Liver (tissue), 9 donors: ENCODE results near the gene CD82. TPM values are rescaled to one million over a fixed set of nuclear protein-coding genes. Genes with fewer than 3 reads are reported as not detected.

Source experiments
- DNase-seq: peaks from one replicate; pipeline ENCODE4 v3.0.0-alpha.2; 2017; ENCODE audit warnings: low spot score
- H3K27ac ChIP-seq, 2 donors: one replicate each; pipeline ENCODE4 v1.7.0; 2013; ENCODE audit warnings: inconsistent platforms in 2 of 2, low read length in 2 of 2, control low read depth in 1 of 2, low read depth in 1 of 2, mild to moderate bottlenecking in 1 of 2
- H3K27me3 ChIP-seq, 4 donors: one replicate each; pipeline versions ENCODE4 v1.6.1 to v1.7.0; 2013; ENCODE audit warnings: low read length in 3 of 4, inconsistent platforms in 1 of 4, mild to moderate bottlenecking in 1 of 4, moderate library complexity in 1 of 4; ENCODE audit not compliant: control insufficient read depth in 4 of 4, insufficient read depth in 4 of 4
- H3K36me3 ChIP-seq, 4 donors: one replicate each; pipeline versions ENCODE4 v1.6.1 to v1.7.0; 2013; ENCODE audit warnings: low read length in 3 of 4, mild to moderate bottlenecking in 3 of 4, low read depth in 1 of 4, moderate library complexity in 1 of 4; ENCODE audit not compliant: control insufficient read depth in 4 of 4, insufficient read depth in 3 of 4
- H3K4me1 ChIP-seq, 4 donors: one replicate each; pipeline versions ENCODE4 v1.6.1 to v1.7.0; 2013; ENCODE audit warnings: low read length in 3 of 4, mild to moderate bottlenecking in 3 of 4, moderate library complexity in 1 of 4; ENCODE audit not compliant: control insufficient read depth in 4 of 4, insufficient read depth in 4 of 4
- H3K4me3 ChIP-seq, 3 donors: one replicate each; pipeline versions ENCODE4 v1.6.1 to v1.7.0; 2013; ENCODE audit warnings: low read length in 3 of 3, control low read depth in 1 of 3, low read depth in 1 of 3, mild to moderate bottlenecking in 1 of 3
- H3K9ac ChIP-seq, 2 donors: one replicate each; pipeline ENCODE4 v1.7.0; 2013; ENCODE audit warnings: low read length in 2 of 2, mild to moderate bottlenecking in 2 of 2, moderate library complexity in 2 of 2, control low read depth in 1 of 2, low read depth in 1 of 2
- H3K9me3 ChIP-seq, 4 donors: one replicate each; pipeline versions ENCODE4 v1.6.1 to v1.7.0; 2013; ENCODE audit warnings: low read length in 3 of 4; ENCODE audit not compliant: control insufficient read depth in 4 of 4
- EGR1 ChIP-seq, 2 donors: IDR thresholded peaks; 2 replicates each; pipeline ENCODE4 v1.6.1; 2016 to 2018; ENCODE audit warnings: antibody characterized with exemption in 2 of 2, low read depth in 2 of 2
- FOXA1 ChIP-seq: IDR thresholded peaks from 2 replicates; pipeline ENCODE4 v1.6.1; 2016; ENCODE audit warnings: antibody characterized with exemption
- FOXA2 ChIP-seq: IDR thresholded peaks from 2 replicates; pipeline ENCODE4 v1.6.1; 2016; ENCODE audit warnings: antibody characterized with exemption
- GABPA ChIP-seq, 2 donors: IDR thresholded peaks in 1 of 2; conservative IDR thresholded peaks in 1 of 2; 2 replicates each; pipeline ENCODE4 v1.6.1; 2016; ENCODE audit warnings: antibody characterized with exemption in 2 of 2, mild to moderate bottlenecking in 1 of 2, moderate library complexity in 1 of 2
- HNF4A ChIP-seq, 2 donors: conservative IDR thresholded peaks; 2 replicates each; pipeline ENCODE4 v1.6.1; 2016; ENCODE audit warnings: antibody characterized with exemption in 2 of 2, mild to moderate bottlenecking in 2 of 2
- HNF4G ChIP-seq: IDR thresholded peaks from 2 replicates; pipeline ENCODE4 v1.6.1; 2016; ENCODE audit warnings: antibody characterized with exemption
- JUND ChIP-seq, 2 donors: IDR thresholded peaks; 2 replicates each; pipeline ENCODE4 v1.6.1; 2016; ENCODE audit warnings: antibody characterized with exemption in 2 of 2
- NR2F2 ChIP-seq: IDR thresholded peaks from 2 replicates; pipeline ENCODE4 v1.6.1; 2016; ENCODE audit warnings: antibody characterized with exemption
- RAD21 ChIP-seq, 2 donors: IDR thresholded peaks; 2 replicates each; pipeline ENCODE4 v1.6.1; 2016; ENCODE audit warnings: antibody characterized with exemption in 2 of 2, mild to moderate bottlenecking in 2 of 2
- SP1 ChIP-seq: IDR thresholded peaks from 2 replicates; pipeline ENCODE4 v1.6.1; 2018; ENCODE audit warnings: antibody characterized with exemption, mild to moderate bottlenecking
- TAF1 ChIP-seq: conservative IDR thresholded peaks from 2 replicates; pipeline ENCODE4 v1.6.1; 2016; ENCODE audit warnings: antibody characterized with exemption, mild to moderate bottlenecking
- YY1 ChIP-seq: IDR thresholded peaks from 2 replicates; pipeline ENCODE4 v1.6.1; 2016; ENCODE audit warnings: antibody characterized with exemption, mild to moderate bottlenecking
- whole genome bisulfite sequencing: extraction: QIAGEN DNeasy Blood & Tissue Kit; methylation state at CpG from one replicate; pipeline ENCODE4 v1.1.7; 2013; 5-methylcytosine and 5-hydroxymethylcytosine counted together
- polyA plus RNA-seq, 2 donors: library from polyadenylated mRNA; stranded (reverse) in 1 of 2; unstranded in 1 of 2; fragments of 200-250 nt in 1 of 2; fragments of >200 nt in 1 of 2; fragmentation: Nextera tagmentation in 1 of 2; extraction: Ambion mirVana in 1 of 2; gene quantifications; one replicate each; pipeline versions ENCODE4 v1.2.1 to v1.2.3, GENCODE V29; 2013 to 2015
- total RNA-seq, 2 donors: library from RNA; depleted of rRNA; stranded (reverse); fragments of >200 nt; gene quantifications; one replicate each; pipeline ENCODE4 v1.2.3, GENCODE V29; 2014
- TF ChIP-seq, protein P1 (sequence below): IDR thresholded peaks from 2 replicates; pipeline ENCODE4 v1.6.1; 2016; ENCODE audit warnings: antibody characterized with exemption, mild to moderate bottlenecking
- TF ChIP-seq, protein P2 (sequence below): IDR thresholded peaks from 2 replicates; pipeline ENCODE4 v1.6.1; 2016; ENCODE audit warnings: antibody characterized with exemption
- TF ChIP-seq, protein P3 (sequence below): IDR thresholded peaks from 2 replicates; pipeline ENCODE4 v1.6.1; 2016; ENCODE audit warnings: antibody characterized with exemption
- TF ChIP-seq, protein P4 (sequence below): IDR thresholded peaks from 2 replicates; pipeline ENCODE4 v1.6.1; 2016; ENCODE audit warnings: antibody characterized with exemption
- TF ChIP-seq, protein P5 (sequence below): fragments of 150-350 bp; IDR thresholded peaks from 2 replicates; pipeline ENCODE4 v1.5.1; 2017; ENCODE audit warnings: improper control_type of control experiment, low read depth, low read length; ENCODE audit not compliant: missing input control
- donor health status: healthy.
- donor health status: healthy.
- donor health status: healthy.
- donor health status: healthy.
- donor health status: healthy.

The CD82 gene
- total and polyA plus RNA-seq, 4 donors = 27.4 to 82.6 (median 47.8) TPM

DNA sequence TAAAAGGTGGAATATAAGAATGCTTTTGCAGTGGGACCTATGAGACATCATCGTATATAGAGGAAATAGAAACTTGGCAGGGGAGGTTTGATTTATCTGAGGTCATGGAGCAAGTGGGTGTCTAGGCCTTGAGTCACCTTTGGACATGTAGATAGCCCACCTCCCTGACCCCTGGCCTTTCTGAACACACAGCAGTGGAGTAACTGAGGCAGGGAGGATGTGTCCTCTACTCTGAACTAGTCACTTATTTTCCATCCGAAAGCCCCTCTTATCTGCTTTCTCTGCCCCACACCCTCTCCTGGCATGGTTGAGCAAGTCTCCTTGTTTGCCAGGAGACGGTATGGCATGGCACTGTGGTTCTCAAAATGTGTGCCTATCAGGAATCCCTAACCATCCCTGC lies 7.9 kb downstream of the CD82 start:
- Histone ChIP-seq H3K9ac (no peak overlapping the region), H3K27me3 (no peaks in the 10 kb centered on the region), H3K36me3 (no peaks in the 10 kb centered on the region), H3K27ac (no peak overlapping the region), H3K4me3 (no peak overlapping the region), H3K9me3 (no peaks in the 10 kb centered on the region), H3K4me1 (peaks cover 0 to 24% (median 5%) of the 10 kb centered on the region in 4 donors)
- TF ChIP-seq HNF4A (conservative IDR thresholded peaks at IDR 0.05) = no peak
- no peak for TF ChIP-seq NR2F2
- TF ChIP-seq, protein P1, sequence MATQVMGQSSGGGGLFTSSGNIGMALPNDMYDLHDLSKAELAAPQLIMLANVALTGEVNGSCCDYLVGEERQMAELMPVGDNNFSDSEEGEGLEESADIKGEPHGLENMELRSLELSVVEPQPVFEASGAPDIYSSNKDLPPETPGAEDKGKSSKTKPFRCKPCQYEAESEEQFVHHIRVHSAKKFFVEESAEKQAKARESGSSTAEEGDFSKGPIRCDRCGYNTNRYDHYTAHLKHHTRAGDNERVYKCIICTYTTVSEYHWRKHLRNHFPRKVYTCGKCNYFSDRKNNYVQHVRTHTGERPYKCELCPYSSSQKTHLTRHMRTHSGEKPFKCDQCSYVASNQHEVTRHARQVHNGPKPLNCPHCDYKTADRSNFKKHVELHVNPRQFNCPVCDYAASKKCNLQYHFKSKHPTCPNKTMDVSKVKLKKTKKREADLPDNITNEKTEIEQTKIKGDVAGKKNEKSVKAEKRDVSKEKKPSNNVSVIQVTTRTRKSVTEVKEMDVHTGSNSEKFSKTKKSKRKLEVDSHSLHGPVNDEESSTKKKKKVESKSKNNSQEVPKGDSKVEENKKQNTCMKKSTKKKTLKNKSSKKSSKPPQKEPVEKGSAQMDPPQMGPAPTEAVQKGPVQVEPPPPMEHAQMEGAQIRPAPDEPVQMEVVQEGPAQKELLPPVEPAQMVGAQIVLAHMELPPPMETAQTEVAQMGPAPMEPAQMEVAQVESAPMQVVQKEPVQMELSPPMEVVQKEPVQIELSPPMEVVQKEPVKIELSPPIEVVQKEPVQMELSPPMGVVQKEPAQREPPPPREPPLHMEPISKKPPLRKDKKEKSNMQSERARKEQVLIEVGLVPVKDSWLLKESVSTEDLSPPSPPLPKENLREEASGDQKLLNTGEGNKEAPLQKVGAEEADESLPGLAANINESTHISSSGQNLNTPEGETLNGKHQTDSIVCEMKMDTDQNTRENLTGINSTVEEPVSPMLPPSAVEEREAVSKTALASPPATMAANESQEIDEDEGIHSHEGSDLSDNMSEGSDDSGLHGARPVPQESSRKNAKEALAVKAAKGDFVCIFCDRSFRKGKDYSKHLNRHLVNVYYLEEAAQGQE = no peak
- no peak for TF ChIP-seq TAF1
- no peak for TF ChIP-seq SP1
- no peak for TF ChIP-seq FOXA2
- TF ChIP-seq, protein P2, sequence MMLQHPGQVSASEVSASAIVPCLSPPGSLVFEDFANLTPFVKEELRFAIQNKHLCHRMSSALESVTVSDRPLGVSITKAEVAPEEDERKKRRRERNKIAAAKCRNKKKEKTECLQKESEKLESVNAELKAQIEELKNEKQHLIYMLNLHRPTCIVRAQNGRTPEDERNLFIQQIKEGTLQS = no peak
- TF ChIP-seq, protein P3, sequence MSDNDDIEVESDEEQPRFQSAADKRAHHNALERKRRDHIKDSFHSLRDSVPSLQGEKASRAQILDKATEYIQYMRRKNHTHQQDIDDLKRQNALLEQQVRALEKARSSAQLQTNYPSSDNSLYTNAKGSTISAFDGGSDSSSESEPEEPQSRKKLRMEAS = no peak
- TF ChIP-seq YY1 = no peak
- 77% methylated on average over 3 of the region's 3 CpGs for WGBS
- no peak for DNase-seq

DNA sequence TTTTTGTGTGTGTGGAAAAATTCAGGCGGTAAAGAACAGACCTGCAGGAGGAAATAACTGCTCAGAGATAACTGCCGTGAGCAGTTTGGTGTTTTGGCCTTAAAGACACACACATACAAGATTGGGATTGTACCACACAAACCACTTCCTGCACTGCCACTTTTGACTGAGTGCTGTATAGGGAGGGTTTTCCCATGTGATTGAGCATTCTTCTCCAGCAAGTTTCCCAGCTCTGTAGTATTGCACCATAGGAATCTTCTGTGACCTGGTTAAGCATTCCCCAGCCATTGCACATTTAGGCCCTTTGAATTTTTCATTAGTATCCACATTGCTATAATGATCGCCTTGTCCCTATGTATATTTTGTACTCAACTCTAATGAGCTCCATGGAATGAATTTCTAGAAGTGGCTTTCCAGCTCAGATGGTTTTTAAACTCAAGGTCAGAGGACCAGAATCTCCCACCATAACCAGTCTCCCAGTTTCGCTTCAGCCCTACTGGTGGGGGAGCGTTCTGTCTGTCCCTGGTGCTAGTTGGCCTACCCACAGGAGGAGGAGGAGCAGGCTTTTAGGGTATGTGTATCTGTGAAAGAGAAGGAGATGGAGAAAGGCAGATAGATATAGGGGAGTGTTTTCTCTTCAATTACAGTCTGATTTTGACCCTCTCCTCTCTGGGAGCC lies 9.3 kb downstream of the CD82 start:
- Histone ChIP-seq H3K27me3 (no peaks in the 10 kb centered on the region), H3K36me3 (no peaks in the 10 kb centered on the region), H3K4me1 (peaks cover 0 to 22% (median 5%) of the 10 kb centered on the region in 4 donors), H3K9me3 (no peaks in the 10 kb centered on the region), H3K27ac (no peak overlapping the region), H3K4me3 (no peak overlapping the region), H3K9ac (no peak overlapping the region)
- TF ChIP-seq, protein P1 = no peak
- TF ChIP-seq HNF4G = no peak
- TF ChIP-seq GABPA (IDR thresholded peaks at IDR 0.05 in 1 of 2, conservative IDR thresholded peaks at IDR 0.05 in 1 of 2) = no peak
- no peak for TF ChIP-seq FOXA1
- TF ChIP-seq JUND (IDR thresholded peaks at IDR 0.05) = no peak
- TF ChIP-seq, protein P2 = no peak
- TF ChIP-seq RAD21 (IDR thresholded peaks at IDR 0.05) = no peak
- TF ChIP-seq HNF4A (conservative IDR thresholded peaks at IDR 0.05) = no peak
- TF ChIP-seq, protein P4, sequence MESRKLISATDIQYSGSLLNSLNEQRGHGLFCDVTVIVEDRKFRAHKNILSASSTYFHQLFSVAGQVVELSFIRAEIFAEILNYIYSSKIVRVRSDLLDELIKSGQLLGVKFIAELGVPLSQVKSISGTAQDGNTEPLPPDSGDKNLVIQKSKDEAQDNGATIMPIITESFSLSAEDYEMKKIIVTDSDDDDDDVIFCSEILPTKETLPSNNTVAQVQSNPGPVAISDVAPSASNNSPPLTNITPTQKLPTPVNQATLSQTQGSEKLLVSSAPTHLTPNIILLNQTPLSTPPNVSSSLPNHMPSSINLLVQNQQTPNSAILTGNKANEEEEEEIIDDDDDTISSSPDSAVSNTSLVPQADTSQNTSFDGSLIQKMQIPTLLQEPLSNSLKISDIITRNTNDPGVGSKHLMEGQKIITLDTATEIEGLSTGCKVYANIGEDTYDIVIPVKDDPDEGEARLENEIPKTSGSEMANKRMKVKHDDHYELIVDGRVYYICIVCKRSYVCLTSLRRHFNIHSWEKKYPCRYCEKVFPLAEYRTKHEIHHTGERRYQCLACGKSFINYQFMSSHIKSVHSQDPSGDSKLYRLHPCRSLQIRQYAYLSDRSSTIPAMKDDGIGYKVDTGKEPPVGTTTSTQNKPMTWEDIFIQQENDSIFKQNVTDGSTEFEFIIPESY = no peak
- no peak for TF ChIP-seq SP1
- TF ChIP-seq, protein P5, sequence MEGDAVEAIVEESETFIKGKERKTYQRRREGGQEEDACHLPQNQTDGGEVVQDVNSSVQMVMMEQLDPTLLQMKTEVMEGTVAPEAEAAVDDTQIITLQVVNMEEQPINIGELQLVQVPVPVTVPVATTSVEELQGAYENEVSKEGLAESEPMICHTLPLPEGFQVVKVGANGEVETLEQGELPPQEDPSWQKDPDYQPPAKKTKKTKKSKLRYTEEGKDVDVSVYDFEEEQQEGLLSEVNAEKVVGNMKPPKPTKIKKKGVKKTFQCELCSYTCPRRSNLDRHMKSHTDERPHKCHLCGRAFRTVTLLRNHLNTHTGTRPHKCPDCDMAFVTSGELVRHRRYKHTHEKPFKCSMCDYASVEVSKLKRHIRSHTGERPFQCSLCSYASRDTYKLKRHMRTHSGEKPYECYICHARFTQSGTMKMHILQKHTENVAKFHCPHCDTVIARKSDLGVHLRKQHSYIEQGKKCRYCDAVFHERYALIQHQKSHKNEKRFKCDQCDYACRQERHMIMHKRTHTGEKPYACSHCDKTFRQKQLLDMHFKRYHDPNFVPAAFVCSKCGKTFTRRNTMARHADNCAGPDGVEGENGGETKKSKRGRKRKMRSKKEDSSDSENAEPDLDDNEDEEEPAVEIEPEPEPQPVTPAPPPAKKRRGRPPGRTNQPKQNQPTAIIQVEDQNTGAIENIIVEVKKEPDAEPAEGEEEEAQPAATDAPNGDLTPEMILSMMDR = no peak
- no peak for TF ChIP-seq EGR1 (IDR thresholded peaks at IDR 0.05; ENCODE audit: low read depth in 2 of 2)
- WGBS = 80% methylated on average over 5 of the region's 5 CpGs
- DNase-seq = no peak
